Kidney (tissue), 14 donors: ENCODE results near the gene TECR. TPM values are rescaled to one million over a fixed set of nuclear protein-coding genes. Genes with fewer than 3 reads are reported as not detected.

ENCODE experiments used
- DNase-seq, 5 donors: peaks; one replicate each; pipeline ENCODE4 v3.0.0-alpha.2; 2013 to 2020
- FAIRE-seq: peaks from 2 replicates; lab custom pipeline; 2012; peaks lifted over from hg19 to GRCh38; lab: Jason Lieb, UNC
- H3K27ac ChIP-seq, 2 donors: one replicate each; pipeline ENCODE4 v1.7.0; 2013; ENCODE audit warnings: low read depth in 2 of 2, low read length in 2 of 2, inconsistent platforms in 1 of 2
- H3K27me3 ChIP-seq: one replicate; pipeline ENCODE4 v1.7.1; 2013; ENCODE audit warnings: low read length, inconsistent platforms; ENCODE audit not compliant: control insufficient read depth, insufficient read depth
- H3K36me3 ChIP-seq, 3 donors: one replicate each; pipeline versions ENCODE4 v1.7.0 to v1.7.1; 2013; ENCODE audit warnings: low read length in 3 of 3, control low read depth in 1 of 3, inconsistent platforms in 1 of 3; ENCODE audit not compliant: insufficient read depth in 3 of 3, control insufficient read depth in 2 of 3
- H3K4me1 ChIP-seq, 3 donors: one replicate each; pipeline versions ENCODE4 v1.7.0 to v1.7.1; 2013; ENCODE audit warnings: low read length in 3 of 3, inconsistent platforms in 1 of 3, low read depth in 1 of 3; ENCODE audit not compliant: control insufficient read depth in 2 of 3, insufficient read depth in 2 of 3
- H3K4me3 ChIP-seq, 3 donors: one replicate each; pipeline versions ENCODE4 v1.7.0 to v1.8.1; 2013; ENCODE audit warnings: low read length in 3 of 3, control low read depth in 1 of 3, inconsistent platforms in 1 of 3
- H3K9ac ChIP-seq, 3 donors: one replicate each; pipeline versions ENCODE4 v1.7.0 to v1.7.1; 2013; ENCODE audit warnings: low read length in 3 of 3, control low read depth in 1 of 3, inconsistent platforms in 1 of 3
- H3K9me3 ChIP-seq, 3 donors: one replicate each; pipeline versions ENCODE4 v1.7.0 to v1.7.1; 2013; ENCODE audit warnings: low read length in 3 of 3, control low read depth in 1 of 3, inconsistent platforms in 1 of 3; ENCODE audit not compliant: control insufficient read depth in 2 of 3, insufficient read depth in 1 of 3
- CTCF ChIP-seq: IDR thresholded peaks from 3 replicates; pipeline ENCODE4 v1.5.1; 2012; ENCODE audit warnings: mild to moderate bottlenecking, moderate library complexity, borderline replicate concordance; ENCODE audit not compliant: insufficient read depth; ENCODE audit errors: extremely low read depth
- intact Hi-C: fragments of 100-400 bp; cut with DNase I; formaldehyde crosslinking; loops from one replicate; pipeline ENCODE4 v1.11.1; 2022
- polyA plus RNA-seq: library from polyadenylated mRNA; stranded (reverse); fragments of 350-450 nt; fragmentation: Illumina TruSeq; extraction: RNeasy Lipid Tissue Mini Kit (QIAGEN cat#74804); gene quantifications from one replicate; pipeline ENCODE4 v1.2.3, GENCODE V29; 2014; ENCODE audit warnings: low read depth, low replicate concordance; ENCODE audit not compliant: insufficient read depth
- total RNA-seq: library from RNA; stranded (reverse); fragmentation: NEBNext Ultra II Directional; extraction: Animal tissue kit (Norgen Biotek cat#: 25700); gene quantifications from one replicate; pipeline ENCODE4 v1.2.1, GENCODE V29; 2021
- donor health status: control.
- donor health status: control.
- donor health status: control.
- donor health status: control.
- donor health status: control.
- donor health status: DM: yes; HTN: yes; CAD: no.
- donor health status: Normal renal cell carcinoma (clear cell type).

Gene TECR
- total and polyA plus RNA-seq, 2 donors from 2014 or later, result 132 to 280 TPM

DNA sequence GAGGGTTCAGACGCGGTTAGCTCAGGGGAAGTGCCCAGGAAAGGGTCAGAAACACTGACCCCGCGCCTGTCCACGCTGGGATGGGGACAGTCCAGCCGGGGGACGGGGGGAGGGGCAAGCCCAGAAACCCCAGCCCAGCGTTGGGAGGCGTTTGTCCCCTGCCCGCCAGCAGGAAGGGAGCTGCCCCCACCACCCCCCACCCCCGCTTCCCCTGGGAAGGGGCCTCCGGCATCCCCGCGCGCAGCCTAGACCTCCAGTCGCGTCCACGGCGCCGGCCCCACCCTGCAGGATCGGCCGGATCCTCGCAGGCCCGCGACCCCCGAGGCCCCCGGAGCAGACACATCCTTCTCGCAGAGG is 33.7 kb upstream of the TECR start:
- no peak for TF ChIP-seq CTCF
- FAIRE-seq (no peak), DNase-seq (no peak)
- peak overlapping the region; percentile 69 to 85 (median 73) for H3K4me3 ChIP-seq
- no peaks in the 10 kb centered on the region for H3K9me3 ChIP-seq
- no peaks in the 10 kb centered on the region for H3K27me3 ChIP-seq
- H3K9ac ChIP-seq, result peak overlapping the region in 2 of 3 donors; percentile 69 to 85
- H3K36me3 ChIP-seq, result peaks cover 0 to 2% (median 0%) of the 10 kb centered on the region in 3 donors
- peak overlapping the region in 1 of 2 donors; percentile 43 for H3K27ac ChIP-seq
- H3K4me1 ChIP-seq, result peaks cover 2 to 17% (median 15%) of the 10 kb centered on the region in 3 donors
- intact Hi-C loops, result no loop called here

DNA sequence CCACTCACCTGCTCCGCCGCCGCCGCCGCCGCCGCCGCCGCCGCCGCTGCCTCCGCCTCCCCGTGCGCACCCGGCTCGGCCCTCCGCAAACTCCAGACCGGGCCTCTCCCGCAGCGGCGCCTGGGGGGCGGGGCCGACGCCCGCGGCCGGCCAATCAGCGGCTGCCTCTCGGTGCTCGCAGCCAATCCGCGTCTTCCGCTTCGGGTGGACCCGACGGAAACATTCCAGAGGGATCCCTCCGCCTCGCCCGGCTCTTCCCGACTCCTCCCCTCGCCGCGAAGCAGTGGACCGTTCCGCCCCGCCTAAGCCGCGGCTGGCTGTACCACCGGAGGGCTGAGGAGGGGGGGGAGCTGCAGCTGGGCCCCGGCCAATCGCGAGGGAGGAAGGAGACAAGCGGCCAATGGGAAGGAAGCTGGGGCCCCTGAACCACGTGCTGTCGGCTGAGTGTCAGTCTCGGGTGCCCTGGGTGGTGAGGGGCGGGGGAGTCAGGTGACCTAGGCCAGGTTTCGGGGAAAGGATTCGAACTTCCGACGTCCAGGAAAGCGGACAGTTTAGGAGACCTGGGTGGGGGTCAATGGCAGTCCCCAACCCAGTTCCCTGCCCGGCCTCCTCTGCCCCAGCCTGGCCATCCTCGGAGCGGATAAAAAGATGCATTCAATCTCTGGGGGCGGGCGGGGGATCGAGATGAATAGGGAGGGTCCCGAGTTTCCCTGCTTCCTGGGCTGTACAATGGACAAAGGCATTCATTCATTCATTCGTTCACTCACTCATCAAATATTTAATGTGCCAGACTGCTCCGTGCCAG is 33.2 kb upstream of the TECR start, which contains the start of gene GIPC1:
Gene GIPC1, minus strand, starts transcription at position 99 of the 805 bp plus-strand sequence. CDS start 13,151 bp downstream, outside the sequence.
- intact Hi-C loops, result no loop called here
- peaks cover 2 to 17% (median 15%) of the 10 kb centered on the region in 3 donors for H3K4me1 ChIP-seq
- peak within 1 kb of the TSS; percentile 69 to 85 (median 73) for H3K4me3 ChIP-seq
- TF ChIP-seq CTCF, result no peak
- peak; percentile 56 for FAIRE-seq
- no peaks in the 10 kb centered on the region for H3K27me3 ChIP-seq
- H3K9ac ChIP-seq, result peak within 1 kb of the TSS in 2 of 3 donors; percentile 69 to 85
- H3K9me3 ChIP-seq, result no peaks in the 10 kb centered on the region
- H3K27ac ChIP-seq, result peak within 1 kb of the TSS; percentile 61 to 87
- peak; percentile 99 to 100 (median 99) for DNase-seq
- H3K36me3 ChIP-seq, result peaks cover 0 to 2% (median 0%) of the 10 kb centered on the region in 3 donors

DNA sequence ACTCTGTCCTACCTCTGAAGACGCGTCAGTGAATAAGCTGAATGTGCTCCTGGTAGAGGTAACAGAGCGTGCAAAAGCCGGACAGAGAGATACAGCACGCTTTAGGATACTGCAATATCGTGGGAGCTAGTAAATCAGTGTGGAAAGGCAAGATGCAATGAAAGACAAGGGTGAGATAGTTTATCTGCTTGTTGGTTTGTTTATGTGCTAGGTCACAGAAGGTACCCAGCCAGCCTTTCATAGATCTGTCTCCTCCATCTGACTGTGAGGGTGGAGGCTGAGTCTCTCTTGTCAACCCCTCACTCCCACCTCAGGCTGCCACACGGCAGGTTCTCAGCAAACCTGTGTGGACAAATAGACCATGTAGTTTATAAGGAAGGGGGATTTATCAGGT is 32.6 kb upstream of the TECR start:
- Histone ChIP-seq H3K4me3 (peak overlapping the region in 1 of 3 donors; percentile 61), H3K36me3 (no peaks in the 10 kb centered on the region), H3K9me3 (no peaks in the 10 kb centered on the region), H3K27ac (peak overlapping the region; percentile 61 to 87), H3K4me1 (peaks cover 2 to 17% (median 15%) of the 10 kb centered on the region in 3 donors), H3K27me3 (no peaks in the 10 kb centered on the region), H3K9ac (peak overlapping the region in 1 of 3 donors; percentile 53)
- no peak for FAIRE-seq
- DNase-seq, result peak in 2 of 5 donors; percentile 51 to 53
- intact Hi-C loops, result no loop called here
- no peak for TF ChIP-seq CTCF
